ENCODE measurements around the gene TNNI3.
"Not testable (repeated sequence)": the region's sequence is repeated elsewhere in the genome, so short reads cannot be mapped to it uniquely, and the experiment has no call there.

Gene TNNI3

DNA sequence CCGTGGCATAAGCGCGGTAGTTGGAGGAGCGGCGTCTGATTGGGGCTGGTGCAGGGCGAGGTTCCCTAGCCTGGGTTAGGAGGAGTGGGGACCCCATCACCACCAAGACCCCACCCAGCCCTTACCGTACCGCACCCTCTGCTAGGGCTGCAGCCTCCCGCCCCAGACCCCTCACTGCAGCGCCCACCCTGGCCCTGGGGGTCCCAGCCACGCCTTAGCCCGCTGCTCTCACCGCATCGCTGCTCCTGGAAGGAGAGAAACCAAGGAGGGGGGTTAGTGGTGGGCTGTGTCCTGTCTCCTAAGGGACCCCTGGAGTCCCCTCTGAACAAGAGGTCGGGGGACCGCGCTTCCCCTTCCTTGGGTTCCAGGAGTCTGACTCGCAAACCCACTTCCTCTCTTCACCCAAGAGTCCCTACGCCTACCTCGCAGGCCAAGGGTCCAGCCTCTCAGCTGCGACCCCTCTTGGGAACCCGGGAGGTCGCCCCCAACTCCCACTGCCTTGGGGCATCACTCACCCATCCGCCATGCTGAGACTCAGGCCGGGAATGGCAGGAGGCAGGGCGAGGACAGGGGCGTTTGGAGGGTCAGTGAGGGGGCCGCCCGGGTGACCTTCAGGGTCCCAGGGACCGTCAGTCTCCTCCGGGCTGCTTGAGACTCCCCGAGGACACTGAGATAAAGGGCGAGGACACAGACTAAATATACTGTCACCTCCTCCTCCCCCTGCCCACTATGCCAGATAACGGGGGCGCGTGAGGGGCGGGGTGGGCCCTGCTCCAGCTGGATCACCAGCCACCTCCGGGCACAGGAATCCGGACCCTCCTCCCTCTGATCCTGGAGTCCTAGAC is at the start of gene TNNI3:
Gene TNNI3 (minus strand): TSS at position 669 of the 845 bp plus-strand sequence. CDS start 143 bp downstream, at position 526.
- no peak for DNase-seq

DNA sequence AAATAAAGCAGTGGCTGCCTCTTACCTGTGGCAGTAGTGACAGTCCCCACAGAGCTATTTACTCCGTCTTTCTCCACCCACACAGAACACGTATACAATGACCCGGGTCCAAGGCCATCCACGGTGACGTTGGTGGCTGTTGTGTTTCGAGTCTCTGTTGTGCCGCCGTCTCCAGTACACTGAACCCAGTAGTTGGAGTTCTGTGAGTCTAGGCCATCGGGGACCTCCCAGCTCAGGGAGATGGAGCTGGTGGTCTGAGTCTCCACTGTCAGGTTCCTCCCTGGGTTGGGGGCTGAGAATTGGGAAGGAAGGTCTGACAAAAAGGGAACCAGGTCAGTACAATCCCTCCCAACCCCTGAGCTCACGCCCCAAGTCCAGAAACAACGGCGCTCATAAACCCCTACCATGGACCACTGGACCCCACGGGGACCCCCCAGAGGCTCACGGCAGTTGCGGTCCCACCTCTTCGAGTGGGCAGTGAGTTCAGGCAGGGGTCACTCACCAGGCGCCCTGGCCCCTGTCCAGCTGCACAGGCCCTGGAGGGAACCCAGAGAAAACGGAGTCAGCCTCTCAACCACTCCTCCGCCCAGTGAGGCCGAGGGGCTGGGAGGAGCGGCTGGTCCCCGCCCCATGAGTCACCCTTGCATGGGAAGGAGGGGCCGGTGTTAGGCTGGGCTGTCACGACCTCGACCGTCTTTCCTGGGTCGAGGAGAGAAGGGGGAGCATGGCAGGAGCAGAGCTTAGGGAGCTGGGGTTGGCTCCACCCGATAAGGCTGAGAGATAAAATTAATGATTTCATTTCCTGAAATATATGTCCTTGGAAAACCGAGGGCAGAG is 49.4 kb upstream of the TNNI3 start:
- DNase-seq = peak; percentile 78

DNA sequence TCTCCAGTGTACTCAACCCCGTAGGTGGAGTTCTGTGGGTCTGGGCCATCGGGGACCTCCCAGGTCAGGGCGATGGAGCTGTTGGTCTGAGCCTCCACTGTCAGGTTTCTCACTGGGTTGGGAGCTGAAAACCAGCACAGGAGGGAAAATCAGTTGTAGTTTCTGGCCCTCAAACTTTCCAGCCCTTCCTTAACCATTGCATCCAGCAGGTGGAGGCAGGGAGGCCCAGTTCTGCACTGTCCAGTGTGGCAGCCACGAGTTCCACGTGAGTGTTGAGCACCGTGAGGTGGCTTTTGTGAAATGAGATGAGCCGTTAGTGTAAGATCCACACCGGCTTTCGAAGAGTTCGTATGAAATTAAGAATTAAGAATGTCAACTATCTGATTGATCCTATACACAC is 44.7 kb upstream of the TNNI3 start:
- not testable (repeated sequence) for DNase-seq

DNA sequence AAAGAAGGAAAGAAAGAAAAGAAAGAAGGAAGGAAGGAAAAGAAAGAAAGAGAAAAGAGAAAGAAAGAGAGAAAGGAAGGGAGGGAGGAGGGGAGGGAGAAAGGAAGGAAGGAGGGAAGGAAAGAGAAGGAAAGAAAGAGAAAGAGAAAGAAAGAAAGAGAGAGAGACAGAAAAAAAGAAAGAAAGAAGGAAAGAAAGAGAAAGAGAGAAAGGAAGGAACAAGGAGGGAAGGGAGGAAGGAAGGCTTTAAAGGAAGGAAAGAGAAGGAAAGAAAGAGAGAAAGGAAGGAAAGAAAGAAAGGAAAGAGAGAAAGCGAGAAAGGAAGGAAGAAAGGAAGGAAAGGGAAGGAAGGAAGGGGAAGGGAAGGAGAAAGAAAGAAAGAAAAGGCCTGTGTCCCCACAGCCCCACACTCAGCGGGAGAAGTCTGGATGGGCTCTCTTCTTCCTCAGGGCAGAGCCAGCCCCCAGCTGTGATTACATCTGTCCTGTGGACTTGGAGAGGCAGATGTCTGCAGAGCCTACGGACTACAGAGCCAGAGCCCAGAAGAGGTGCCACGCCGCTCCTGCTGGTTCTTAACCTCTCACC is 42.2 kb upstream of the TNNI3 start:
- DNase-seq = no peak

DNA sequence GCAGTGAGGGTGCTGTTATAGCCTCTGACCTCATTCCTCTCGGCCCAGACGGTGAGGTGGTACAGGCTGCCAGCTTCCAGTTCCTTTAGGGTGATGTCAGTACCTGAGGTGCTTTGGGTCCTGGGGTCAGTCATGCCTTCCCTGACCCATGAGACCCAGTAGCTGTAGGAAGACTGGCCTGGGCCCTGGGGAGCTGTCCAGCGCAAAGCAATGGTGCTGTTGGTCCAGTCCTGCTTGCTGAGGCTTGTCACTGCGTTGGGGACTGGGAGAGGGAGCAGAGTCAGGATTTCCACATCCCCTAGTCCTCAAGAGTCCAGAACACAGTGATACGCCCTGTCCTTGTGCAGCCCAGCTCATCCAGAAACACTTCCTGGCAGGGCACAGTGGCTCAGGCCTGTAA is 41.1 kb upstream of the TNNI3 start:
- no peak for DNase-seq

DNA sequence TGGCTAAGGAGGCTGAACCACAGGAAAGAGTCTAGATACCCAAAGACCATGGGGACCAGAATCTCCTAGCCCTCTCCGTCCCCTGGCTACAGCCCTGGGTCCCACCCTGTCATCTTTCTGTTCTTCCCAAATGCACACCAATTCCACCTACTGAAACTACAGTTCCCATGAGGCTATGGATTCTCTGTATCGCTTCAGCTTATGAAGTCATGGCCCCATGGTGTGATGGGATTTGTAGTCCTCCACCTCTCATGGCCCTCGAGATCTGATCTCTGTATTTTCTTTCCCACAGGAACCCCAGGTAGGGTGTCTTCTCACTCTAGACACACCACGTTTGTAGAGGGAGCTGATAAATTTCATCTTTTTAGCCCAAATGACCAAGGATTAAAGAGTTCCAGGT is 40.0 kb upstream of the TNNI3 start:
- DNase-seq = no peak

DNA sequence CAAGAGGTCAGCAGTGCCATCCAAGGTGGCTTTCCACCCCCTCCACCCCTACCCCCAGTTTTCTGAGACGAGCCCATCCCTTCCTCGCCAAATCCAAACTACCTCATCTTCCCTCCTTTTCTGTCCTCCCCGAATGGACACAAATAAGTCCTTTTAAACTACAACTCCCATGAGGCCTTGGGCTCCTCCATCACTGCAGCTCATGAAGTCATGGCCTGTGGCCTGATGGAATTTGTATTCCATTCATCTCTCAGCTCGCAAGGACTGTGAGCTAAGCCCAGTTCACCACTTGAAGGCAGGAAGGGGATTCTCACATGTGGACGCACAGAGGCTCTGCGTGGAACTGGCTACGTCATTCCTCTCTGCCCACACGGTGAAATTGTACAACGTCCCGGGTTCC is 39.3 kb upstream of the TNNI3 start:
- DNase-seq = no peak

DNA sequence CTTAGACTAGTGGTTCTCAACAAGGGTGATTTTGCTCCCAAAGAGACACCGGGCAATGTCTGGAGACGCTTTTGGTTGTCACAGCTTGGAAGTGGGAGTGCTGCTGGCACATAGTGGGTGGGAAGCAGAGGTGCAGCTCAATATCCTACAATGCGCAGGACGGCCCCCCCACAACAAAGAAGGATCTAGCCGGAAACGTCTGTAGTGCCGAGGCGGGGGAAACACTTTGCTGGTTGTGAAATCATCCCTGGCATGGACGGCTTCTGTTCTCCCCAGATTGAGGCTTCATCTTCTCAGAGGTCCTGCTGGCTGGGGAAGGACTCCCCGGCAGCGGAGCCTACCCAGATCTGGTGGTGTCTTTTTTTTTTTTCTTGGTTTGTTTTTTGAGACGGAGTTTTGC is 35.9 kb upstream of the TNNI3 start:
- no peak for DNase-seq

DNA sequence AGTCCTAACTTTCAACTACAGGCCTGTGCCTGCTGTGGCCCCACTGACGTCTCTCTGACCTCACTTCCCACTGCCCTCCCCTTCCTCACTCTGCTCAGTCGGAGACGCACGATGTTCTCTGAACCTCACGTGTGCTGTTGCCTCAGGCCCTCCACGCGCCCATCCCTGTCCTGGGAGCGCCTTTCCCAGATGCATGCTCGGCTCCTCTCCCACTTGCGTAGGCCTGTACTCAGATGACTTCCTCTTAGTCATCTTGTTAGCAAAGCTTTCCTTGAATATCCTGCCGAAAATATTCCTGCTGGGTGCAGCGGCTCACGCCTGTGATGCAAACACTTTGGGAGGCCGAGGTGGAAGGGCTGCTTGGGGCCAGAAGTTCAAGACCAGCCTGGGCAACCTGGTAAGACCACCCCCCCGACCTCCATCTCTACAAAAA is 31.9 kb upstream of the TNNI3 start:
- no peak for DNase-seq

DNA sequence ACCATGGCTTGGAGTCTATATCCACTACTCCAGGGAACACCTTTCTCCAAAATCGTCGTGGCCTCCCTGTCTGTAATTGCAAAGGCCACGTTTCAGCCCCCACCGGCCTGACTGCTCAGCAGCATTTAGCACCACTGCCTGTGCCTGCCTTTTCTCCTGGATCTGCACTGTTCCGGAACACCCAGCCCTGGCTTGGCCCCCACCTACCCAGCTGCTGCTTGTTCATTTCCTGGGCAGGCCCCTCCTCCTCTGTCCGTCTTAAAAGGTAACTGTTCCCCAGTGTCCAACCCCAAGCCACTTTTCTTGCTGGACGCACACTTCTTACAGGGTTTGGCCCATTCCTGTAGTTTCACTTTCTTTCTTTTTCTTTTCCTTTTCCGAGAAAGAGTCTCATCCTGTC is 31.1 kb upstream of the TNNI3 start:
- no peak for DNase-seq

DNA sequence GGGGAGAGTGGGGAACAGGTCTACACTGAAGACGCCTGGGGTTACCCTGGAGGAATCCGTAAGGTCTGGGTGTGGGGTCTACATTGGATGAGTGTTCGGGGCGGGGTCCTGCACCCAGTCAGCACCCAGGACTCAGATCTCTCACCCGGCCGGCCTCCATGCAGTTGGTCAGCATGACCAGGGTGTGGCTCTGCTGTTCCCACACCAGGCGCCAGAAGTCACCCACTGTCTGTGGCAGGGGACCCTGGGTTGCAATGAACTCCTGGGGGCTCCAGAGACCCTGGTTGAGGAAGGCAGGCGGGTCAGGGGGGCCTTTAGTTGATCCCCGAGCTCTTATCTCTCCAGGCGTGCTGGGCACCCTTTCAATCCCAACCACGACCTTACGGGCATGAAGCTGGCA is 28.5 kb upstream of the TNNI3 start:
- DNase-seq = no peak

DNA sequence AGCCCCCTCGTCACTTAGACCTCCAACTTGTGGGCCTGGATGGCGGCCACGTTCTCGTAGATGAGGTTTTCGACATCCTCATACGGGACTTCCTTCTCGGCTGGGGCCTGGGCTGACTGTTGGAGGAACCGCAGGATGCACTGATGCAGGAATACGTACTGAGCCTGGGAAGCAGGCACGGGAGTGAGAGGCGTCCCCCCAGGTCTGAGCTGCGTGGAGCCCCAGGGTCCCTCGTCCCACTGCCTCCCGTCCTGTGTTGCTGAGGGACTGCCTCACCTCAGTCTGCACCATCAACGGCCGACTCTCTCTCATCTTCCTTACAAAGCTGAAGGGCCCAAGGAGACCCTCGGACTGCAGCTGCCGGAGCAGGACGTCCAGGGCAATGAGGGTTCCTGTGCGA is 24.2 kb upstream of the TNNI3 start:
- DNase-seq = no peak

DNA sequence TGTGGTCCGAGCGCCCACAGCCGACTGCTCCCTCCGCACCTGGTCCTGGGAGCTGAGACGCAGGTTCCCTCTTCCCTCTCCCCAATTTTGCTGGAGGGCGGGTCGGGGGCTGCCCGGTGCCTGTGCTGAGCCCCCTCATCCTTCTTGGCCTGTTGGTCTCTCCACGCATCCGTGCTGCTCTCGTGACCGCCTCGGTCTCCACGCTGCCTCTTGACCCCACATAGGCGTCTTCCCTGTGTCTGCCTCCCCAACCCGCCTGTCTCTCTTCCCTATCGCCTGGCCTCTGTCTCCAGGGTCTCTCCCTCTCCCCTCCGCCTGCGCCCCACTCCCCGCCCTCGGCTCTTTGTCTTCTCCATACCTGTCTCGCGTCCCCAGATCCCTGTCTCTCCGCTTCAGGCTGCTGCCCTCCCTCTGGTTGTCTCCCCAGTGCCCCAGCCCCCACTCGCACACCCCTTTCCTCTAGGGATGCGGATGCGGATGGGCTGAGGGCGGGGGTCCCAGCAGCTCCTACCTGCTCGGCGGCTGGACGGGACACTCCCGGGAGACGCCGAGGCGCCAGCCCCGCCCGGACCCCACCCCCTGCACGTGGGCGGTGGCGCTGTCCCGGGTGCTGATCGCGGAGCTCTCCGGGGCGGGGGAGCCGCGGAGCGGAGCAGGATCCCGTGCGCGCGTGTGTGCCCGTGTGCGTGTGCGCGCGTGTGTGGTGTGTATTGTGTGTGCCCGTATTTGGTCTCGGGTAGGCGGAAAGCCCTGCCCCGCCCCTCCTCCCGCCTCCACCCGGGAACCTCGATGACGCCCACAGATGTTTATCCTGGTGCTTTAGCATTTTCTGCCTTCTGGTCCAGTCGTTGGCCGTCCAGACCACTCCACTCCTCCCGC is 22.3 kb upstream of the TNNI3 start, which contains the start of gene SYT5:
Gene SYT5 (minus strand): TSS at position 684 of the 879 bp plus-strand sequence. CDS start 1,248 bp downstream, outside the sequence.
- DNase-seq = peak; percentile 88

DNA sequence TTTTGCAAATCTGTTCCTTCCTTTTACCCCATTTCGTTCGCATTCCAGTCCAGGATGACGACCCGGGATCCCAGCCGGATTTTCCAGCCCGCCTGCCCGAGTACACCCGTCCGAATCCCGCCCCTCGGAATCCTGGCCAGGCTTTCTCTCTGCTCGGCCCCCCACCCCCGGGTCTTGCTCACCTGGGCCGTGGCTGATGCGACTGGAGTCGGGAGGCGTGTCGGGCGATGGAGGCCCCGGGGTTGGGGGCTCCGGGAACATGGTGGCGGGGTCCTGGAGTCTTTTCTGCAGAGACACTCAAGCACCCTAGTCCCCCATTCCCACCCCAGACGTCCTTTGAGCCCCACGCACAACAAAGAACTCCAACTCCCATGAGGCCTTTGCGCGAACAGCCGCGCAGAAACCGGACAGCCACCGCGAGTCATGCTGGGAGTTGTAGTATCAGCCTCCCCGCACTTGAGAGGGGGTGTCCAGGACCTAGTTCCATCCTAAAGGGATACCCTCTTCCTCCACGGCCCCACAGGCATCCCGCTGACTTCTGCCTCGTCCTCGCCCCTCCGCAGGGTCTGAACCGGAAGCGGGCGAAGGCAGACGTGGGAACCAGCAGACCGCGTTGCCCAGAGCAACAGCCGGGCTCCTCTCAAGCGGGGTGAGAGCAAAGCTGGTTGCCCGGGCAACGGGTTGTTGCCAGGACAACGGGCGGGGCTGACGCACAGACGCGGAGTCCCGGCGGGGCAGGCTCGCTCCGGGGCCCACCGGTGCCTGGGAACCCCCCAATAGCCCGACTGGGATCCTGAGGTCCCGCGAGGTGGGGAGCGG is 21.5 kb upstream of the TNNI3 start:
- DNase-seq = peak; percentile 97

DNA sequence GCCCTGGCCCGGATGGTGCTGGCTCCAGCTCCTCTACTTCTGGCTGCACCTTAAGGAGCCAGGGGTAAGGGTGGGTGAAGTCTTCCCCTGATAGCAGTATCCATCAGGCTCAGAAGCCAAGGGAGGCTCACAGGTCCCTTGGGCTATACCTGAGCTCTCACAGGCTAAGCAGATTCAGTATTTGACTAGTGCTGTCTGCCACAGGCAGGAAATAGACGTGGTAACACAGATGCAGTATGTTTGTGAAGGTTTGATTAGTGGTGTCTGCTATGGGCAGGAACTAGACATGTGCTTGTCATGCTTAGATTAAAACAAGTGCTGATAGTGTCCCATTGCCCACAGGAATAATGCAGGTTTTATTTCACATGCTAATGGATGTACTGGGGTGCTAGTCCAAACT is 18.5 kb upstream of the TNNI3 start:
- DNase-seq = no peak

DNA sequence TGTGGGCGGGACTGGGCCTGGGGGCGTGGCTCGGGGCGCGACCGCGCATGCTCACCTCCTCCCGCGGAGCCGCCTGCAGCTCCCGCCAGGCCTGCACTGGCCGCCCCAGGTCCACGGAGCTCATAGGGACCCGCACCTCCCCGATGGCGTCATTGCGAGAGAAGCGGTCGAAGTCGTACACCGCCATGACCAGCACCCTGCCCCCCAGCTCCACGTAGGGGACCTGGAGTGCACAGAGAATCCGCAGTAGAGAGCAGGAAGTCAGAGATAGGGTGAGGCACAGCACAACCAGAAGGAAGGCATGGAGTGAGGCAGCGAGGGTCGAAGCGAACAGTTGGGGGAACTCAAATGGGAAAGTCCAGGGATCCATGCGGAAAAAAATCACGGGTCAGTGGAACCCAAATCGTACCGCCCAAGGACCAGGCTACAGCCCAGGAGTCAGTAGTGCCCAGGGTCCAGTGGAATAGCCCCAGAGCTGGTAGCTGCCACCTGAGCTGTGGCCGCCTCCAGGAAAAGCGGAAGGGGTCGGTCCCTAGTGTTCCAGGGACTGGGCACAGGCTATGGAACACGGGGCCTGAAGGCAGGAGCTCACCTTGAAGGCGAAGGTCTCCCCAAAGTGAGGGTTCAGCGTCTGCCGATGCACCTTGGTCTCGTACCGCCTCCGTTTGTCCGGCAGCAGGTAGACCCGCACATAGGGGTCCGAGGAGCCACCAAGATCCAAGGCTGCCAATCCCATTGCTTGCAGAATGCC is 17.8 kb upstream of the TNNI3 start:
- DNase-seq = no peak

DNA sequence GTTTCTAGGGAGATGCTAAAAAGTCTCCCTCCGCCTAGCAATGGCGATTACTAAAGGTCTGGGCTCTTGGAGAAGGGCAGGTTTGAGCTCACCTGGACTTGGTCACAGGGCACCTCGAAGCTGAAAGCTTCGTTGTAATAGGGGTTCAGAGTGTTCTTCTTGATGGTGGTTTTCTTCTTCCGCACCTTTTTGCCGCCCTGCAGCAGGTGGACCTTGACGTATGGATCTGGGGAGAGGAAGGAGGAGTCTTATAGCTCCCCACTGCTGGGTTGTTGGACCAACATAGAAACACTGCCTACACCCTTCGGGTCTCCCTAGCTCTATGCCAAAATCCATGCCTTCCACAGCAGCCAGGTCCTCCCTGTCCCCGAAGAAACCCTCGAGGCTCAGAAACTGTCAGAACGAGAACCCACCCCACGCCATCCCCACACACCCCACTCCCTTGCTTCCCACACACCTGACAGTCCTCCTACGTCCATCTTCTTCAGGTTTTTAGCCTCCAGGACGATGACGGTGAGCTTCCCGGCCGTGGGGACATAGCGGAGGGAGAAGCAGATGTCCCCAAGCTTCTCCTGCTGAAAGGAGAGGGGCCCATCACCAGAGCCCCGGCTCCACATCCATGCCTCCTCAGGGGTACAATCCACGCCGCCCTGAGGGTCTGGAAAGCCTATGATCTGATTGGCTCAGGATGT is 17.0 kb upstream of the TNNI3 start:
- DNase-seq = no peak

DNA sequence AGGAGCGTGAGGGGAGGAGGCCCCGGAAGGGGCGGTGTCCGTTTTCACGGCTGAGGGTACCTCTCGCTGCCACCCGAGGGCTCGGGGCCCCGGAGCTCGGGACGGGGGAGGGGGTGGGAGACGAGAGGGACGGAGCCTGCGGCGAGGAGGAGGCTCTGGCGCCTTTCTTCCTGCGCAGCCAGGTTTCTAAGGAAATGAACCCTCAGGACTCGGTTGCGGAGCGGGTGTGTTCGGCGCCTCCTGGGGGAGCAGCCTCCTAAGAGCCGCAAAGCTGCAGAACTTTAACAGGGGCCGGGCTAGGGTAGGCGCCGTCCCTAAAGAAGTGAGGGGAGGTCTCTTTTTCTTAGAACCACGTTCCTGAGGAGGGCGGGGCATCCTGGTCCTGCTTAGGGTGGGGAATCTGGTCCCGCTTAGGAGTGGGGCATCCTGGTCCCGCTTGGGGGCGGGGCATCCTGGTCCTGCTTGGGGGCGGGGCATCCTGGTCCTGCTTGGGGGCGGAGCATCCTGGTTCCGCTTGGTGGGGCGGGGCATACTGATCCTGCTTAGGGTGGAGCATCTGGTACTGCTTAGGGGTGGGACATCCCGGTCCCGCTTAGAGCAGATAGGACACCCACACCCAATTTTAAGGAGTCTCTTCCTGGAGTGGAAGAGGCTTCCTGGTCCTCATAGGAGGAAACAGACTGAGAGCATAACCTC is 16.3 kb upstream of the TNNI3 start:
- DNase-seq = peak; percentile 71

DNA sequence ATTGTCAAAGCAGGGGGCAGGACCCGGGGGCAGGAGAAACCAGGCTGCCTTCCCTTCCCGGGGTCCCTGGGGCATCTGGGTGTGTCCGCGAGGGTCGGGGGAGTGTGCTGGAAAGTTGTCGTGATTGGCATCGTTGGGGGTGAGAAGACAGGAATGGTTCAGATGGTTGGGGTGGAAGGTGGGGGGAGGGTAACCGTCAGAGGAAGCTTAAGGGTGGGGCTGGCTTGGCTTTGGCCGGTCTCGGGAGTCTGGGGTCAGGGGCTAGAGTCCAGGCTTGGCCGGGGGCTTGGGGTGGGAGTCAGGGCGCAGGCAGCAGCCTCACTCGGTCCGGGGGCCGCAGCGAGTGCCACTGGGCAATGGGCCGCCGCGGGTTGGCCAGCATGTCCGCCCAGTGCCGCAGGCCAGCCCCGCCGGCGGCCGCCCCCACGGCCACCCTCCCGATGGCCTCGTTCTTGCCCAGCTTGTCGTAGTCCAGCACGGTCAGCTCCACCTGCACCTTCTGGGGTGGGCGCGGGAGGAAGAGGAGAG is 15.7 kb upstream of the TNNI3 start:
- DNase-seq = no peak
